ENCODE data around the gene FLAD1.
A peak's percentile ranks its signal among the peaks of the same experiment; 100 is the strongest.

FLAD1 gene

GRCh38 chr1:155010211-155010918 lies 27.2 kb downstream of the FLAD1 start:
- ChIA-PET POLR2A (interaction anchor here (0.6 kb wide), 1 partner anchor 39 kb away, joined by 3 read pairs; no protein-coding TSS in a partner anchor), CTCF (no interaction called here)
- no peak for TF ChIP-seq ARNT (IDR thresholded peaks at IDR 0.05)
- no peak for TF ChIP-seq ELF4 (IDR thresholded peaks at IDR 0.05)
- no peak for TF ChIP-seq FOXA1 (IDR thresholded peaks at IDR 0.05)
- TF ChIP-seq NFRKB (IDR thresholded peaks at IDR 0.05): no peak
- TF ChIP-seq SUZ12 (IDR thresholded peaks at IDR 0.05): no peak
- no peak for TF ChIP-seq HDGF (IDR thresholded peaks at IDR 0.05; ENCODE audit: borderline replicate concordance)
- no peak for TF ChIP-seq ZNF384 (IDR thresholded peaks at IDR 0.05)
- TF ChIP-seq TARDBP (IDR thresholded peaks at IDR 0.05): no peak
- no peak for TF ChIP-seq FOXM1 (IDR thresholded peaks at IDR 0.05; ENCODE audit: borderline replicate concordance)
- TF ChIP-seq CTBP1 (IDR thresholded peaks at IDR 0.05; ENCODE audit: borderline replicate concordance): no peak
- no peak for TF ChIP-seq L3MBTL2 (conservative IDR thresholded peaks at IDR 0.05)
- no peak for TF ChIP-seq SP1 (IDR thresholded peaks at IDR 0.05)
- no peak for TF ChIP-seq BHLHE40 (IDR thresholded peaks at IDR 0.05; ENCODE audit: borderline replicate concordance)
- TF ChIP-seq PKNOX1 (IDR thresholded peaks at IDR 0.05): no peak
- no peak for TF ChIP-seq LEF1 (IDR thresholded peaks at IDR 0.05; ENCODE audit: borderline replicate concordance)
- TF ChIP-seq FOXK2 (IDR thresholded peaks at IDR 0.05): no peak
- DNase-seq (ENCODE audit: extremely low spot score): no peak

GRCh38 chr1:155011004-155011416 lies 27.9 kb downstream of the FLAD1 start:
- DNase-seq (ENCODE audit: extremely low spot score): no peak
- POLR2A ChIA-PET: interaction anchor here (0.6 to 1.2 kb wide), 2 partner anchors 38 to 50 kb away, joined by 3 read pairs; partner anchors contain the start of gene PYGO2
- TF ChIP-seq ARNT (IDR thresholded peaks at IDR 0.05) (no peak), CTBP1 (IDR thresholded peaks at IDR 0.05; ENCODE audit: borderline replicate concordance) (no peak), FOXK2 (IDR thresholded peaks at IDR 0.05) (no peak), BHLHE40 (IDR thresholded peaks at IDR 0.05; ENCODE audit: borderline replicate concordance) (no peak), PKNOX1 (IDR thresholded peaks at IDR 0.05) (no peak), ZNF384 (IDR thresholded peaks at IDR 0.05) (no peak), TARDBP (IDR thresholded peaks at IDR 0.05) (no peak), FOXA1 (IDR thresholded peaks at IDR 0.05) (no peak), NFRKB (IDR thresholded peaks at IDR 0.05) (no peak), L3MBTL2 (conservative IDR thresholded peaks at IDR 0.05) (no peak), HDGF (IDR thresholded peaks at IDR 0.05; ENCODE audit: borderline replicate concordance) (no peak), SUZ12 (IDR thresholded peaks at IDR 0.05) (no peak), ELF4 (IDR thresholded peaks at IDR 0.05) (no peak), SP1 (IDR thresholded peaks at IDR 0.05) (no peak), LEF1 (IDR thresholded peaks at IDR 0.05; ENCODE audit: borderline replicate concordance) (no peak), FOXM1 (IDR thresholded peaks at IDR 0.05; ENCODE audit: borderline replicate concordance) (no peak)
- CTCF ChIA-PET: no interaction called here

- ChIA-PET CTCF (interaction anchor here (1.1 kb wide), 1 partner anchor 12 kb away, joined by 6 read pairs; no protein-coding TSS in a partner anchor), POLR2A (interaction anchor here (1.1 to 1.9 kb wide), 5 partner anchors 8 to 183 kb away, joined by 3 to 8 read pairs (median 4); partner anchors contain the start of genes ADAM15 and PYGO2)
- TF ChIP-seq CTBP1 (IDR thresholded peaks at IDR 0.05; ENCODE audit: borderline replicate concordance) (no peak), SP1 (IDR thresholded peaks at IDR 0.05) (no peak), SUZ12 (IDR thresholded peaks at IDR 0.05) (no peak), PKNOX1 (IDR thresholded peaks at IDR 0.05) (no peak), L3MBTL2 (conservative IDR thresholded peaks at IDR 0.05) (no peak), HDGF (IDR thresholded peaks at IDR 0.05; ENCODE audit: borderline replicate concordance) (no peak), FOXM1 (IDR thresholded peaks at IDR 0.05; ENCODE audit: borderline replicate concordance) (no peak), FOXA1 (IDR thresholded peaks at IDR 0.05) (no peak)
- no peak for DNase-seq (ENCODE audit: extremely low spot score)
Measured at GRCh38 chr1:155011437-155012025, 28.4 kb downstream of the FLAD1 start.

GRCh38 chr1:155012026-155012546 lies 28.9 kb downstream of the FLAD1 start:
- TF ChIP-seq NFRKB (IDR thresholded peaks at IDR 0.05) (no peak), LEF1 (IDR thresholded peaks at IDR 0.05; ENCODE audit: borderline replicate concordance) (no peak), L3MBTL2 (conservative IDR thresholded peaks at IDR 0.05) (peak; percentile 24), BHLHE40 (IDR thresholded peaks at IDR 0.05; ENCODE audit: borderline replicate concordance) (no peak), SP1 (IDR thresholded peaks at IDR 0.05) (no peak), FOXA1 (IDR thresholded peaks at IDR 0.05) (no peak), SUZ12 (IDR thresholded peaks at IDR 0.05) (no peak), HDGF (IDR thresholded peaks at IDR 0.05; ENCODE audit: borderline replicate concordance) (peak; percentile 25; the same call in 1 of the 2 replicates), CTBP1 (IDR thresholded peaks at IDR 0.05; ENCODE audit: borderline replicate concordance) (no peak), PKNOX1 (IDR thresholded peaks at IDR 0.05) (peak; percentile 96), ZNF384 (IDR thresholded peaks at IDR 0.05) (no peak), ELF4 (IDR thresholded peaks at IDR 0.05) (no peak)
- peak; percentile 63 for DNase-seq (ENCODE audit: extremely low spot score)
- CTCF ChIA-PET: interaction anchor here (0.7 to 1.1 kb wide), 2 partner anchors 11 to 12 kb away, joined by 3 to 6 read pairs; no protein-coding TSS in a partner anchor
- POLR2A ChIA-PET: interaction anchor here (1.1 to 1.9 kb wide), 5 partner anchors 9 to 182 kb away, joined by 3 to 8 read pairs (median 4); partner anchors contain the start of genes ADAM15 and PYGO2

Data from HEK293T (cell line).